ENCODE results near the gene ELMO1.

DNA sequence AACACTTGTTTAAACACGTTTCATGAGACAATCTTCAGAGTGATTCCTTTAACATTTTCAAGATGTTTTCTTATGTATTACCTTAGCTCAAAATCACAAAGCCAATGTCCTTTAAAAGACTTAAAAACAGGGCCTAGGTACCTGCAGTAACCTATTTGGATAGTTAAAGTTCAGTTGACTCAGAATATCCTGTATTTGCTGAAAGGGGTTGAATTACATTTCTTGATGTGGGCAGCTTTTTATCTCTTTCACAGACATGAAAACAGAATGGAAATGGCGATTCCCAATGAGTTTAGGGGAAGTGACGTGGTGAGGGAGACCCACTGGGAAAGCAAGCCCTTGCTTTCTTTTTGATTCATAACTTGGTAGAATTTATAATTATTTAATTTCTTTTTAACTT, 400.0 kb downstream of the ELMO1 start:
- TF ChIP-seq CTCF (IDR thresholded peaks at IDR 0.05 in 8 of 11, conservative IDR thresholded peaks at IDR 0.05 in 3 of 11) (no peak), POLR2AphosphoS5 (IDR thresholded peaks at IDR 0.05) (no peak), POLR2A (IDR thresholded peaks at IDR 0.05) (no peak)

Data from spleen (tissue), 7 donors.